Esophagus squamous epithelium (tissue), 4 donors: ENCODE data around the gene IGDCC3.

ENCODE experiments used
- CTCF ChIP-seq, 6 experiments: fragments of 450-650 bp in 4 of 6; fragments of 200-600 bp in 2 of 6; sonication (generic) in 2 of 6; IDR thresholded peaks; one replicate each; pipeline ENCODE4 v1.5.1; 2016 to 2019; ENCODE audit warnings: antibody characterized with exemption in 6 of 6, mild to moderate bottlenecking in 4 of 6, moderate library complexity in 4 of 6
- POLR2A ChIP-seq, 4 donors: fragments of 450-650 bp; IDR thresholded peaks; one replicate each; pipeline ENCODE4 v1.6.1; 2017; ENCODE audit warnings: antibody characterized with exemption in 4 of 4, mild to moderate bottlenecking in 4 of 4, moderate library complexity in 3 of 4

- TF ChIP-seq CTCF (IDR thresholded peaks at IDR 0.05), result no peak
- TF ChIP-seq POLR2A (IDR thresholded peaks at IDR 0.05), result no peak
Measured at GRCh38 chr15:65366122-65366892, 11.5 kb downstream of the IGDCC3 start.
